GM12865 (cell line): ENCODE results near the gene LIN7A.

ENCODE experiments used
- DNase-seq: peaks from one replicate; pipeline ENCODE4 v3.0.0; 2010; ENCODE audit warnings: low read depth
- H3K4me3 ChIP-seq: 2 replicates; pipeline ENCODE4 v1.5.1; 2011; ENCODE audit warnings: mild to moderate bottlenecking, low read depth, low read length, control low read depth
- CTCF ChIP-seq: IDR thresholded peaks from 2 replicates; pipeline ENCODE4 v1.5.1; 2011; ENCODE audit warnings: low read length, control low read depth, low read depth, inconsistent platforms; ENCODE audit not compliant: insufficient read depth; ENCODE audit errors: missing control alignments

LIN7A gene

GRCh38 chr12:80924437-80924836, 13.3 kb downstream of the LIN7A start:
- no peak for DNase-seq
- H3K4me3 ChIP-seq = no peak overlapping the region
- no peak for TF ChIP-seq CTCF

GRCh38 chr12:80920006-80920405, 17.7 kb downstream of the LIN7A start:
- no peak for TF ChIP-seq CTCF
- no peak for DNase-seq
- no peak overlapping the region for H3K4me3 ChIP-seq

- DNase-seq = no peak
- H3K4me3 ChIP-seq = no peak overlapping the region
- TF ChIP-seq CTCF = no peak
Observed at GRCh38 chr12:80917651-80918050, 20.1 kb downstream of the LIN7A start.

- DNase-seq = no peak
- no peak for TF ChIP-seq CTCF
- H3K4me3 ChIP-seq = no peak overlapping the region
Observed at GRCh38 chr12:80912901-80913770, 24.6 kb downstream of the LIN7A start.

GRCh38 chr12:80909370-80909769, 28.4 kb downstream of the LIN7A start:
- DNase-seq = no peak
- TF ChIP-seq CTCF = no peak
- H3K4me3 ChIP-seq = no peak overlapping the region

- H3K4me3 ChIP-seq = no peak overlapping the region
- DNase-seq = no peak
- TF ChIP-seq CTCF = no peak
Observed at GRCh38 chr12:80902711-80903110, 35.0 kb downstream of the LIN7A start.

- DNase-seq = no peak
- no peak overlapping the region for H3K4me3 ChIP-seq
- TF ChIP-seq CTCF = no peak
Observed at GRCh38 chr12:80901661-80902060, 36.1 kb downstream of the LIN7A start.
